GM21717 (cell line): Measurements from ENCODE around the gene SUPT4H1.

Source experiments
- ATAC-seq: cut with Tn5 transposase; IDR thresholded peaks from one replicate; pipeline ENCODE4 v1.9.1; 2021; ENCODE audit warnings: mild to moderate bottlenecking, moderate library complexity; ENCODE audit not compliant: unreplicated experiment

Gene SUPT4H1

DNA sequence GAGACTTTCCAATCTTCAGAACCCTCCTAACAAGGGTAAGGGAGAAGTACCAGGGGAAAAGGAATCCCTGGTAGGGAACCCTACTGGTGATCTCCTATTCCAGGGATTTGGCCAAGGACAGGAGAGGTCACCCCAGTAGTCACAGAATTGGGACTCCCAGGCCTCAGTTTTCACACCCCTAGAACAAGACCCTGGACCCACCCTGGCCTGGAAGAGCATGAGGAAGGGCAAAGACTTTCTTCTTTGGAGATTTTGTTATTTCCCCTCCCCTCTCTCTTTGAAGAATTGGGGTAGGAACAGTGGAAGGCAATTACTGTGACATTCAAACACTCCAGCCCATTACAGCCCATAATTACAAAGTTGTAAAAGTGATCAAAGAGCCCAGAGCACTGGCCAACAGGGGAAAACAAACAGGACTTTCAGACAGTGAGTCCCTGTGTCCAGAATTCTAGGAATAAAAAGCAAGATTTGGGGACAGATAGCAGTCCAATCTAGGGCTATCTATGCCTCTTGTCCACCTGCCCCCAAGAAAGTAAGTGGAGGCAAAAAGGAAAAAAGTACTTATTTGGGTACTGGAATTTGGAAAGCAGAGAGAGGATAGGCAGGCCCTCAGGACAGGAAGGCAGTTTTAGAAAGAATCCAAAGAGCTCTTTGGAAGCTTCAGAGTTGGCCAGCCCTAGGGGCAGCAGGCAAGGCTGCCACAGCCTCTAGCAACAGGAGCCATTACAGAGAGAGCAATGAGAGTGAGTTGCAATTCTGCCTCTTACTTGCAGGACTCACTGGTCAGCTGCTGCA is 13.4 kb upstream of the SUPT4H1 start:
- ATAC-seq, result no peak

GRCh38 chr17:58364270-58364942 is 12.4 kb upstream of the SUPT4H1 start:
- no peak for ATAC-seq

DNA sequence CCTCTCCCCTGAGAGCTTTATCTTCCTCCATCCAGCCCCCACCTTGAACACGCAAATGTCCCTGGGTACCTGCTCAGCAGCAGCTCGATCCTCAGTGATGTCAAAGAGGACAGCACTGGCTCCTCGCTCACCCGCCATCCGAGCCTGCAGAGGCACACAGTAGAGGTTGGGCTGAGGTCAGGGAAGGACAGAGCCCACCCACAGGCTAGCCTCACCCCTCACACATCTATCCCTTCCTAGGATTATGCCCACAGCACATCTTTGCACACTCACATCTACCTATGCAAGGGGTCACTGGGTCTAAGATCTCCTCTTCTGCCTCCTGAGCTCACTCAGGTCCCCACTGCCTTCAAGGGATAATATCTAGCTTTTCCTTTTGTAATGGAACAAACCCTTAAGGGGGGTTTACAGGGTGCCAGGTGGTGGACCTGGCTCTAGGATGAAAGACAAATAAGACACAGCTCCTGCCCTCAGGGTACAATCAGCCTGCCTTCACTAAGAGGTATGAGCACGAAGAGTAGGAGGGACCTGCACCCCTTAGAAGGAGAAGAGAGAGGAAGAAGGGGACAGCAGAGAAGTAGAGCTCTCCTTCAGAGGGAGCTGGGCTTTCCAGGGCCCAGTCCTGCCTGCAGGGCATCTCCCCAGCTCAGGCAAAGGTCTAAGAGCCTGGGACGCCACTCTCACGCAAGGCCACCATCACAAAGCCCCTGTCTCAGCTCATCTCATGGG is 11.6 kb upstream of the SUPT4H1 start:
- ATAC-seq, result no peak

GRCh38 chr17:58362368-58363014 is 10.5 kb upstream of the SUPT4H1 start:
- ATAC-seq, result no peak

- ATAC-seq, result no peak
Observed at GRCh38 chr17:58360296-58361063, 8.5 kb upstream of the SUPT4H1 start.

DNA sequence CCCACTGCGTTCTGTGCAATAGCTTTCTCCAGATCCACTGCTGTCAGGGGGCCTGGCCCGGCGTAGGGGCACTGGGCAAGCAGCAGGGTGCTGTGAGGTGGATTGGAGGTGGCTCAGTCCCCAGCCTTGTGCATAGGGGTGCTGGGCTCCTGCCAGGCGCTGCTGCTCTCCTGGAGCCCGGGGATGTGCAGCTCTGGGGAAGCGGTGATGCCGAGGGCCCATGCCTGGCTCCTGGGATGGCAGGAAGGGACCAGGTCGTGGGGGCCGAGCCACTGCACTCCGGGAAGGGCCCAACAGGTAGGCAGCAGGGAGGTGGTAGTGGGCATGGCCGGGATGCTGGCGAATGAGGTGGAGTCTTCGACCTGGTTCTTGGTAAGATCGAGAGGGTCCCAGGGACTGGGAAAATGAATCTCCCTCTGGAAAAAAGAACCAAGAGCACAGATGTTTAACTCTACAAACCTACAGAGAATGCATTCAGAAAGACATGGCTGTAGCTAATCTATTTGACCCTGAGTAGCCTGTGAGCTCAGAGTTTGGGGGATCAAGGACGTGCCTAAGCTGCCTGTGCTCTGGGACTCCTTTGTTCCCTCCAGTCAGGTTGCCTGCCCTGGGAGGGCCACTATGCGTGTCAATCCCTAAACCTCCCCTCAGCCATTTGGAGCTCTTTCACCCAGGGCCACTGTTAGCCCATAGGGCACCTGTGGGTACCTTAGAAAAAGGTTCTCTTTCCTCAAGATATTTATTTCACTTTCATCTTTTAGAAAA is 6.6 kb upstream of the SUPT4H1 start:
- no peak for ATAC-seq

DNA sequence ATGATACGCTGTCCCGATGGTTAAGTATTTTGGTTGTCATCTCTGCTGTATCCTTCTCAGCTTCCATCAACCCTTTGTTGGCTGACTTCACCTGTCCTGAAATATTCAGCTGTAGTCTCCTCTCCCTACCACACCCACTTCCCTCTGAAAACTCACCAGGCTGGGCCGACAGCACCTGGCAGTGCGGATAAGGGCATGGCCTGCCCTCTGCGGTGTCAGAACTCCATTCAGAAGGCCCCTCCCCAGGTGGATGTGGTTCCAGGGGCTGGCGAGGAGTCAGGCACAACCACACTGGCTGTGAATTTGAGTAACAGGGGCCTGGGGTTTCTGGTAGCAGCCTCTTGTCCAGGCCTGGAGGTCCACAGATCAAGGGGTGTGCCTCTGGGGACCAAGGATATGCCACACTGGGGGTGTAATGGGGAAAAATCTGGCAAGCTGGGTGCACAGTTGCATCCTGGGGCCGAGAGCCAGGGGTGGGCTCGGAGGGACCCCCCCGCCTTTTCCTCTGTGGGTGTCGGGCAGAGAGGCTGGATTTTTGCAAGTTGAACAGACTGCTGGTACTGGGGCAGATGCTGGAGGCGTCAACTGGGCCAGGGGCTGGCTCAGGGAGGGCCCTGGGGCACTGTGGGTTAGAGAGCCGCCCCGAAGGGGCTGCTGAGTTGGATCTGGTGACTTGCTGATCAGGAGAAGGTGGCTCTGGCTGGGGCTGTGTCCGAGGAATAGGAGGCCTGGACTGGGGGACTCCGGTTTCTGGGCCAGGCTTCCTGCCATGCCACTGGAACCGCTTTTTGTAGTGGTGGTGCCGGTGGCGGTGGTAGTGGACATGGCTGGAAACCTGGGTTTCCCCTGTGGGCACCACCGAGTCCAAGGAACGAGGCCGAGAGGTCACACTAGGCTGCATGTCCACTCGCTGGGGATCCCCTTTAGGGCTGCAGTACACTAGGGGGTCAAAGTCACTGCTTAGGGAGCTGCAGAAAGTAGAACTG is 5.6 kb upstream of the SUPT4H1 start:
- ATAC-seq, result no peak

DNA sequence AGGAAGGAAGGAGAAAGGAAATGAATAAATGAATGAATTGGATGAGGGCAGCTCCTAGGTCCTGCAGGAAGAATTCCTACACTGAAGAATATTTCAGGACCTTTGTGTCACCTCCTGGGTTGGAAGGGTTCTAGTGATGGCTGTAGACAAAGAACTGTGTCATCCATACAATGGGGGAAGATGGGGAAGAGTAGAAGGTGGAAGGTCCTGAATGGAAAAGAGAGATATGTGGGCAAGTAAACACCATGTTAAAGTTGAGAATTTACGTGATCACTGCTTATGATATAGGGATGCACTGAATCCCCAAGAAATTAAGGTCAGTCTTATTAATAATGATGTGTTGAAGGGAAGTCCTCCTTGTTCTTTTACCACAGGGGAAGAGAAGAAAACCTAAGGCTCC is 4.2 kb upstream of the SUPT4H1 start:
- ATAC-seq, result no peak

DNA sequence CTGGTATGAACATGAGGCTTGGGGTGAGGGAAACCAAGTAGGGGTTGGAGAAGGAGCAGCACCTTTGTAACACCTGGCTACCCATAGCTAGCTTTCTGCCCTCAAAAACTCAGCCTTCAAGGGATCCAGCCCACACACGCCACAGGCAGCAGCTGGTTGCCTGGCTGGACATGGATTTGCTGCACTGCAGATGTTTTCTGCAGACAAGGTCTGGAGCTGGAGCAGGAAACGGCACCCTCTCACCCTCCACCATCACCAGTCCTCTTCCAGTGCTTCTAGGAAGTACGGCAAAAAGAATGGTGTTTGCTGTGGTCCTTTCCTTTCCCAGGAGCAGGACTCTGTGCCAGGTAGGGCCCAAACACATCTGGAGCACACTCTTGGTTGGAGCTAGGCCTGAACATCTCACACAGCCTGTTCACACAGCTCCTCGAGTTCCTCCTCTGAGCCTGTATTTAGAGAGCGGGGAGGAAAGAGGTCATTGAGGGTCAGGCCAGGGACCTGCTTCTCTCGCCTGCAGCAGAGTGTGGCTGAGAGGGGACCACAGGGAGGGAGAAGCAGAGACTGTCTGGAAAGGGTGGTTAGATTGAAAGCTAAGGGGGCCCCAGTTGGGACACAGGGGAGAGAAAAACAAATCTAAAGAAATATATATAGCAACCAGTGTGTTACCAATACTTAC is 2.7 kb upstream of the SUPT4H1 start:
- ATAC-seq, result no peak

- no peak for ATAC-seq
Observed at GRCh38 chr17:58353389-58353825, 1.4 kb upstream of the SUPT4H1 start.

DNA sequence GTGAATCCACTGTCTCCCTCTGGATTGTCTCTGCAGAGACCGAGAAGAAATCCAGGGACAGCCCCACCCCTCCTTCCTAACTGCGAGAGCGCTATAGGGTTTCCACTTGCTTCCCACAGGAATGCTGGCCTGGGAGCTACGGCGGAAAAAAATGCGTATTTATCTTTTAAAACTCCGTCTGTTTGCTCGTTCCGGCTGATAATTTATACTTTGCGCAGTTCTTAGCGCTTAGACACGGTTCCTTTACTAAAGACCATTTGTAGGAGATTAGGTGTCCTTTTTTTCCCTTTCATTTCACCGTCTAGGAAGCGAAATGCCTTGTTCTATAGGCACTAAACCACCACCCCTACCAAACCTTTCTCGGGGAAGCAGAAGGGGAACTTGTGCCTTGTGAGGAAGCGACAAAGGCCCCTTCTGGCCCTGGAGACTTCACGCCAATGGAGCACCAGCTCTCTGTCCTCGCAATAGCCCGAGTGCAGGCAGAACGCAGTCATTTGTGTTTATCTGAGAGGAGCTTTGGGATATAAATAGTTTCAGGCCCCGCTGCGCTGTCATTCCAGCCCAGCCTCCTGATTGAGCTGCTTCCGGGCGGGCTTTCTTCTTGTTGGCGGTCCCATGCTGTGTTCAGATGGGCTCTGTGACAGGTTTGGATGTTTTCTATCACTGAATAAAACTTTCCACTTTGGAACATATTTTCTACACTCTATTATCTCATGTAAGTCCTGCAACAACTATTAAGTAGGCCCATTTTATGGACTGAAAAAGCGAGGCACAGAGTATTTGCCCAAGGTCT is 791 bp upstream of the SUPT4H1 start:
- ATAC-seq, result no peak

DNA sequence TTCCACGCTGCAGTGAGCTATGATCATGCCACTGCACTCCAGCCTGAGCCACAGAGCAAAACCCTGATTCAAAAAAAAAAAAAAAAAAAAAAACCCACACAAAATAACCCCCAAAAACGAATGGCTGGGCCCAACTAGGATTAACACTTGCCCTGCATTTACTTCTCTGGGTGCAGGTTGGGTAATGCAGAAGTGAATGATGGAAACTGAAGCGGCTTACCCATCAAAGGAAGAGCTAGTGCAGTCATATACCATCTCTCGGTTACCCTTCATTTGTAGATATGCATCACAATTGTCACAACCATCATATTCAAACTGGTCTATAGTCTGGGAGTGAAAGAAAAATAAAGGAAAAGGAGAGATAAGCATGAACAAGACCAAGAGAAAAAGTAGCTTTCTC is 819 bp downstream of the SUPT4H1 start:
- ATAC-seq, result no peak

DNA sequence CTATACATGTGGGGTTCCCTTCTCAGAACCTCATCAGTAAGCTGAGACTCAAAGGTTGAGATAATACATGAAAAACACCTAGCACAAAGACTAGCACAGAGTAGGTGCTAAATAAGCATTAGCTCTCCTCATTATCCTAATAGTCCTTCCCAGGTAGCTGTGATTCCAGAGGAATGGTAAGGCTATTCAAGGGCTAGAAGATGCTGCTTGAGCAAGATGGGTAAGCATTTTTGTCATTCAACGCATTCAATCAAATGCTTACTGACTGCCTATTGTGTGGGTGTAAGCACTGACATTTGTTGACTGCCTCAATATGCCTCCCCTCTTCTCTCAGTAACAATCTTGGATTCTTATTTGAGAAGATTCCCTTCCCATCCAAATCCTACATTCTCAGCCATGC is 4.0 kb downstream of the SUPT4H1 start:
- ATAC-seq, result no peak

DNA sequence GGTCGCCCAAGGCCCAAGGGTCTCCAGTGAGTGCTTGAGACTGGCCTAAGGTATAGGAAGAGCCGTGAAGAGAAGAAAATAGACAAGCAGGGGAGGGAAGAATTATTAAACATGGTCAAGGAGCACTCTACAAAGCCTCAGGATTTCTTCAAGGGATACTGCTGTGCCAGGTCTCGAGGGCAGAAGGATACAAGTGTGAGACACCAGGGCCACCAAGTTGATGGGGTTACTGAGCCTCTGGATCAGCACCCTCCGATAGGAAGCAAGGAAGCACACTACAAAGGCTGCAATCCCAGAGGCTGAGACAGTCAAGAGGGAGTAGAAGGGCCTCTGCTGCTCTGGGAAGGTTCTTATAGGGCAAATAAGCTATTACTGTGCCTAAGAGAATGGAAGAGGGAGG is 6.5 kb downstream of the SUPT4H1 start:
- ATAC-seq, result no peak

GRCh38 chr17:58344791-58345157 is 7.2 kb downstream of the SUPT4H1 start:
- ATAC-seq, result peak; percentile 29

GRCh38 chr17:58344047-58344790 is 7.8 kb downstream of the SUPT4H1 start:
- ATAC-seq, result peak; percentile 78

DNA sequence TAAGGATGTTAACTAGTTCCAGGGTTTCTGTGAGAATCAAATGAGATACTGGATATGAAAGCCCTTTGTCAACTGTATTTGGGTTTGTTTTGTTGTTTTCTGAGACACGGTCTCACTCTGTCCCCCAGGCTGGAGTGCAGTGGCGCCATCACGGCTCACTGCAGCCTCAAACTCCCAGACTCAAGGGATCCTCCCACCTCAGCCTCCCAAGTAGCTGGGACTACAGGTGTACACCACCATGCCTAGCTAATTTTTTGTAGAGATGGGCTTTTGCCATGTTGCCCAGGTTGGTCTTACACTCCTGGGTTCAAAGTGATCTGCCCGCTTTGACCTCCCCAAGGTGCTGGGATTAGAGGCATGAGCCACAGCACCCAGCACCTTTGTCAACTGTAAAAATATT is 8.9 kb downstream of the SUPT4H1 start:
- ATAC-seq, result no peak
